ENCODE measurements around the gene WEE2.

DNA sequence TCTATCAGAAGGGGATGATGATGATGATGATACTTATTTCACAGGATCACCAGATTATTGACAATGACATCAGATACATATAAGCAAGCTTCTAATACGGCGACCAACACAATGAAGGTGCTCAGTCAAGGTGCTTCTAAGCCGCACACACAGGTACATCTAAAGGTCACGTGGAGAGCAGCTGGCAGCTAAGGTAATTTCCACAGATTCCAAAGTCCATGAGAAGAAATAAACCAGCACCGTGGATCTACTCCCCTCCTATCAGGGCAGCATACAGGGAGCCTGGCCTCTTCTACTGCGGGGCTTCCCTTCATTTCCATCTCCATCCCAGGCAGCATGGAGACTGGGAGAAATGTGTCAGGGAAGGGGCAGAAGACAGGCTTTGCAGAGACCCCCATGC lies 43.7 kb upstream of the WEE2 start:
- TF ChIP-seq EZH2 (IDR thresholded peaks at IDR 0.05; ENCODE audit: borderline replicate concordance, low read depth, low read length, severe bottlenecking), result no peak
- TF ChIP-seq, protein P1, sequence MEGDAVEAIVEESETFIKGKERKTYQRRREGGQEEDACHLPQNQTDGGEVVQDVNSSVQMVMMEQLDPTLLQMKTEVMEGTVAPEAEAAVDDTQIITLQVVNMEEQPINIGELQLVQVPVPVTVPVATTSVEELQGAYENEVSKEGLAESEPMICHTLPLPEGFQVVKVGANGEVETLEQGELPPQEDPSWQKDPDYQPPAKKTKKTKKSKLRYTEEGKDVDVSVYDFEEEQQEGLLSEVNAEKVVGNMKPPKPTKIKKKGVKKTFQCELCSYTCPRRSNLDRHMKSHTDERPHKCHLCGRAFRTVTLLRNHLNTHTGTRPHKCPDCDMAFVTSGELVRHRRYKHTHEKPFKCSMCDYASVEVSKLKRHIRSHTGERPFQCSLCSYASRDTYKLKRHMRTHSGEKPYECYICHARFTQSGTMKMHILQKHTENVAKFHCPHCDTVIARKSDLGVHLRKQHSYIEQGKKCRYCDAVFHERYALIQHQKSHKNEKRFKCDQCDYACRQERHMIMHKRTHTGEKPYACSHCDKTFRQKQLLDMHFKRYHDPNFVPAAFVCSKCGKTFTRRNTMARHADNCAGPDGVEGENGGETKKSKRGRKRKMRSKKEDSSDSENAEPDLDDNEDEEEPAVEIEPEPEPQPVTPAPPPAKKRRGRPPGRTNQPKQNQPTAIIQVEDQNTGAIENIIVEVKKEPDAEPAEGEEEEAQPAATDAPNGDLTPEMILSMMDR (IDR thresholded peaks at IDR 0.05; ENCODE audit: borderline replicate concordance, extremely low read depth, low read length, poor library complexity, severe bottlenecking), result no peak

All from DND-41 (cell line).